SU-DHL-6 (cell line): ENCODE results near the gene TTC16.

Experiments
- H2AFZ ChIP-seq: fragments of 200-600 bp; sonication (generic); 2 replicates; pipeline ENCODE4 v1.6.1; 2014; ENCODE audit warnings: low read depth, mild to moderate bottlenecking, moderate library complexity, mixed read lengths, antibody characterized with exemption, low read length; ENCODE audit not compliant: severe bottlenecking
- H3F3A ChIP-seq: fragments of 200-600 bp; shearing (Covaris generic); 2 replicates; pipeline ENCODE4 v1.6.0; 2016; ENCODE audit warnings: antibody characterized with exemption, mild to moderate bottlenecking; ENCODE audit not compliant: insufficient read depth
- H3K27ac ChIP-seq: fragments of 200-600 bp; sonication (generic); 2 replicates; pipeline ENCODE4 v1.5.1; 2016; ENCODE audit warnings: low read depth, mild to moderate bottlenecking, low read length, moderate library complexity, mixed read lengths
- H3K27me3 ChIP-seq: fragments of 200-600 bp; sonication (generic), shearing (Covaris generic); 2 replicates; pipeline ENCODE4 v1.6.0; 2014; ENCODE audit warnings: mild to moderate bottlenecking, low read length
- H3K36me3 ChIP-seq: fragments of 200-600 bp; sonication (generic); 2 replicates; pipeline ENCODE4 v1.6.1; 2014; ENCODE audit warnings: mild to moderate bottlenecking, low read length, mixed read lengths
- H3K4me2 ChIP-seq: fragments of 300-600, 200-600 bp; shearing (Covaris generic), sonication (generic); 2 replicates; pipeline ENCODE4 v1.6.0; 2014; ENCODE audit warnings: low read length, low read depth, mild to moderate bottlenecking; ENCODE audit not compliant: poor library complexity, severe bottlenecking
- H3K4me3 ChIP-seq: fragments of 200-600 bp; sonication (generic); 2 replicates; pipeline ENCODE4 v1.5.1; 2014; ENCODE audit warnings: antibody characterized with exemption, low read length, mild to moderate bottlenecking, mixed read lengths; ENCODE audit not compliant: insufficient read depth, poor library complexity, severe bottlenecking
- H3K79me2 ChIP-seq: fragments of 200-600 bp; sonication (generic); 2 replicates; pipeline ENCODE4 v1.6.1; 2014; ENCODE audit warnings: mild to moderate bottlenecking, low read length, moderate library complexity; ENCODE audit not compliant: insufficient read depth
- H3K9ac ChIP-seq: fragments of 200-600 bp; sonication (generic); 2 replicates; pipeline ENCODE4 v1.7.0; 2014; ENCODE audit warnings: mild to moderate bottlenecking, low read length
- H3K9me2 ChIP-seq: fragments of 200-600 bp; sonication (generic); replicated peaks from 2 replicates; pipeline ENCODE4 v1.6.1; 2014; ENCODE audit warnings: low read length; ENCODE audit not compliant: insufficient read depth
- H3K9me3 ChIP-seq: fragments of 200-600 bp; sonication (generic); 2 replicates; pipeline ENCODE4 v1.6.1; 2014; ENCODE audit warnings: low read length, mixed read lengths; ENCODE audit not compliant: insufficient read depth
- H4K20me1 ChIP-seq: fragments of 200-600 bp; sonication (generic); 2 replicates; pipeline ENCODE4 v1.6.1; 2014; ENCODE audit warnings: low read depth, mild to moderate bottlenecking, antibody characterized with exemption, low read length, moderate library complexity, mixed read lengths
- EZH2phosphoT487 ChIP-seq: fragments of 200-600 bp; sonication (generic), shearing (Covaris generic); conservative IDR thresholded peaks from 2 replicates; pipeline ENCODE4 v1.6.1; 2018; ENCODE audit warnings: mild to moderate bottlenecking, antibody characterized with exemption, low read length, moderate library complexity, mixed read lengths
- TF ChIP-seq, protein P1 (sequence below): fragments of 200-600 bp; sonication (generic); IDR thresholded peaks from one replicate; pipeline ENCODE4 v1.5.1; 2017; ENCODE audit warnings: antibody characterized with exemption, mild to moderate bottlenecking, low read length, moderate library complexity; ENCODE audit not compliant: insufficient read depth, poor library complexity, severe bottlenecking

Gene TTC16

GRCh38 chr9:127730799-127731410 lies 15.0 kb downstream of the TTC16 start:
- Histone ChIP-seq H4K20me1 (no peaks in the 10 kb centered on the region), H3K36me3 (no peaks in the 10 kb centered on the region), H3K4me2 (no peak overlapping the region), H3K4me3 (no peak overlapping the region), H3K27me3 (no peaks in the 10 kb centered on the region), H3K79me2 (no peaks in the 10 kb centered on the region), H3F3A (peaks cover 3% of the 10 kb centered on the region; the same call in 1 of the 2 replicates), H3K9me2 (no peaks in the 10 kb centered on the region), H3K9ac (no peak overlapping the region), H3K9me3 (no peaks in the 10 kb centered on the region), H3K27ac (no peak overlapping the region), H2AFZ (no peak overlapping the region)
- TF ChIP-seq, protein P1, sequence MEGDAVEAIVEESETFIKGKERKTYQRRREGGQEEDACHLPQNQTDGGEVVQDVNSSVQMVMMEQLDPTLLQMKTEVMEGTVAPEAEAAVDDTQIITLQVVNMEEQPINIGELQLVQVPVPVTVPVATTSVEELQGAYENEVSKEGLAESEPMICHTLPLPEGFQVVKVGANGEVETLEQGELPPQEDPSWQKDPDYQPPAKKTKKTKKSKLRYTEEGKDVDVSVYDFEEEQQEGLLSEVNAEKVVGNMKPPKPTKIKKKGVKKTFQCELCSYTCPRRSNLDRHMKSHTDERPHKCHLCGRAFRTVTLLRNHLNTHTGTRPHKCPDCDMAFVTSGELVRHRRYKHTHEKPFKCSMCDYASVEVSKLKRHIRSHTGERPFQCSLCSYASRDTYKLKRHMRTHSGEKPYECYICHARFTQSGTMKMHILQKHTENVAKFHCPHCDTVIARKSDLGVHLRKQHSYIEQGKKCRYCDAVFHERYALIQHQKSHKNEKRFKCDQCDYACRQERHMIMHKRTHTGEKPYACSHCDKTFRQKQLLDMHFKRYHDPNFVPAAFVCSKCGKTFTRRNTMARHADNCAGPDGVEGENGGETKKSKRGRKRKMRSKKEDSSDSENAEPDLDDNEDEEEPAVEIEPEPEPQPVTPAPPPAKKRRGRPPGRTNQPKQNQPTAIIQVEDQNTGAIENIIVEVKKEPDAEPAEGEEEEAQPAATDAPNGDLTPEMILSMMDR, result no peak
- no peak for TF ChIP-seq EZH2phosphoT487

- Histone ChIP-seq H3K9ac (no peak overlapping the region), H3K27me3 (no peaks in the 10 kb centered on the region), H3K4me3 (no peak overlapping the region), H2AFZ (no peak overlapping the region), H3K4me2 (no peak overlapping the region), H3F3A (peaks cover 3% of the 10 kb centered on the region; the same call in 1 of the 2 replicates), H3K9me3 (no peaks in the 10 kb centered on the region), H3K79me2 (no peaks in the 10 kb centered on the region), H4K20me1 (no peaks in the 10 kb centered on the region), H3K36me3 (no peaks in the 10 kb centered on the region), H3K9me2 (no peaks in the 10 kb centered on the region), H3K27ac (no peak overlapping the region)
- TF ChIP-seq, protein P1, result no peak
- TF ChIP-seq EZH2phosphoT487, result no peak
Measured at GRCh38 chr9:127731938-127732337, 16.1 kb downstream of the TTC16 start.

DNA sequence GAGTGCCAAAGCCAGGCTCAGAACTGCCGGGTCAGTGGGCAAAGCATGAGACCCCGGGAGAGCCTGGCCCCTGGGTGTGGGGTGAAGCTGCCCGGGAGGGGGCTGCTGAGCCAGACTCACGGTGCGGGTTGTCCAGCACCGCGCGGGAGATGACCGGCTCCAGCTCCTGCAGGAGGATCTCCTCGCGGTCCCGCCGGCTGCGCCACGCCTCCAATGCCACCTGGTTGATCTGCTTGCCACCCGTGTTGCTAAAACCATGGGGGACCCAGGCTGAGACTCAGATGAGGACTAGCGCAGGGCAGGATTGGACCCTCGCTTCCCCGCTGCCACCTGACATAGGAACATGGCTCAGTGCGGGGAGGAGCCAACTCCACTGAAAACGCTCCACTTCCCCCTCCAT lies 16.6 kb downstream of the TTC16 start:
- H3K27me3 ChIP-seq, result no peaks in the 10 kb centered on the region
- H3K36me3 ChIP-seq, result no peaks in the 10 kb centered on the region
- H2AFZ ChIP-seq, result no peak overlapping the region
- H3K4me2 ChIP-seq, result no peak overlapping the region
- no peaks in the 10 kb centered on the region for H3K9me3 ChIP-seq
- no peak overlapping the region for H3K4me3 ChIP-seq
- no peaks in the 10 kb centered on the region for H3K79me2 ChIP-seq
- H4K20me1 ChIP-seq, result no peaks in the 10 kb centered on the region
- no peak overlapping the region for H3K27ac ChIP-seq
- H3K9me2 ChIP-seq, result no peaks in the 10 kb centered on the region
- no peak overlapping the region for H3K9ac ChIP-seq
- TF ChIP-seq EZH2phosphoT487, result no peak
- TF ChIP-seq, protein P1, result no peak
- peaks cover 3% of the 10 kb centered on the region; the same call in 1 of the 2 replicates for H3F3A ChIP-seq
